GM18867 (cell line): ENCODE measurements around the gene ARSB.
"Not testable (repeated sequence)": the region's sequence is repeated elsewhere in the genome, so short reads cannot be mapped to it uniquely, and the experiment has no call there.

Experiments
- ATAC-seq: cut with Tn5 transposase; IDR thresholded peaks from one replicate; pipeline ENCODE4 v1.9.1; 2021; ENCODE audit warnings: mild to moderate bottlenecking, moderate library complexity; ENCODE audit not compliant: unreplicated experiment

ARSB gene

DNA sequence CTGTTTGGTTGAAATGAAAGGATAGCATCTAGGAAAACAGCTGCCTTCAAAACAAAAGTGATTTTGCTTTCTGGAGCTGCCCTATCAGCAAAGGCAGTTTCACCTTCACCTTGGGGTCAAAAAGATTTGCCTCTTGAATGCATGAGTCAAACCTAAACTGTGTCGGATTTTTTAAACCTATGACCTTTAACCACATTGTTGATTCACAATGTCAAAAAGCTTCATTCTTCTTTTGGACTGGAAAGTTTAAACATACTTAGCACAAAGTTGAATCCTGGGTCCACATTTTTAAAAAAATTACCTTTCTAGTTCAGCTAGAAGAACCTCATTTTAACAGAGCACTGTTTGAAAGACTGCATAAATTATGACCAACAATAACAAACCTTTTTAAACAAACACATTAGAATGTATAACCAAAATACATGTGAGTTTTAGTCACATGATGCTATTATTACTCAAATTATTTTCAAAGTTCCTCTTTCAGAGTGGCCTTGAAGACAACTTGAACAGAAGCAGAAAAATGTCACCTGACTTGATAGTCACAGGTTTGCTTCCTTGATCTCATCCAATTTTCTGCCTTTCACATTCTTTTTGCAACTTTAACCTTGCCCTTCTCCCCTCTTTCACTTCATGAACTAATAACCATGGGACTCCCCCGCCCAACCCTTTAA is 226.8 kb downstream of the ARSB start:
- peak; percentile 77 for ATAC-seq

GRCh38 chr5:78757269-78758053 is 227.6 kb downstream of the ARSB start:
- ATAC-seq, result peak; percentile 35

DNA sequence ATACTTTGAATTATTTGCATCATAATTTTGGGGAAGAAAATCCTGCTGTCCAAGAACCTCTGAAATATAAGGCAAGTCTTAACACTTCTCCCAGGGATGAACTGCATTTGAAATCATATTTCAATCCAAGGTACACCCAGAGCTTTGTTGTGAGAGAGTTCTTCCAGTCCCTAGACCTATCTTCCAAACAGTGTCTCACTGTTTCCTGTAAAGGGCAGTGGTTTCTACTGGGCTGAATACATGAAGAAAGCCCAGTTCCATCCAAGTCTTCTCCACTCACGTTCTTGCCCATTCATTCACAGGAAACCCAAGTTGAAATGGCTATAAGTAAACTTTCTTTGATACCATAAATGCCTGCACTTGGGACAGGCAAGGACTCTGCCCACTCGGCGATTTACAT is 228.3 kb downstream of the ARSB start:
- no peak for ATAC-seq

GRCh38 chr5:78755822-78756429 is 229.2 kb downstream of the ARSB start:
- ATAC-seq, result no peak

- no peak for ATAC-seq
Measured at GRCh38 chr5:78754655-78755054, 230.5 kb downstream of the ARSB start.

GRCh38 chr5:78753093-78753531 is 232.0 kb downstream of the ARSB start:
- ATAC-seq, result no peak

DNA sequence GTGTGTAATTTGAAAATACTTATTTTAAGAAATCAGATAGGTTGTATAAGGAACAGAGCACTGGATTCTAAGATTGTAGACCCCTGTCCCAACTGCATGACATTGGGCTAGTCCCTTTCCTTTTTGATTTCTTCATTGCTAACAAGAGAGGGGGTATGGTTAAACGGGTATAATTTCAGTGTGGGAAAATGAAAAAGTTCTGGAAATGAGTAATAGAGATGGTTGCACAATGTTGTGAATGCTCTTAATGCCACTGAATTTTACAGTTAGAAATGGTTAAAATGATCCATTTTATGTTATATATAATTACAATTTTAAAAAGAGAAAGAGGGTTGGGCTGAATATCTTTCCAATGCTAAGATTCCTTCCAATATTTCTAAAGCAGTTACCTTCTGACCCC is 233.2 kb downstream of the ARSB start:
- ATAC-seq, result no peak

DNA sequence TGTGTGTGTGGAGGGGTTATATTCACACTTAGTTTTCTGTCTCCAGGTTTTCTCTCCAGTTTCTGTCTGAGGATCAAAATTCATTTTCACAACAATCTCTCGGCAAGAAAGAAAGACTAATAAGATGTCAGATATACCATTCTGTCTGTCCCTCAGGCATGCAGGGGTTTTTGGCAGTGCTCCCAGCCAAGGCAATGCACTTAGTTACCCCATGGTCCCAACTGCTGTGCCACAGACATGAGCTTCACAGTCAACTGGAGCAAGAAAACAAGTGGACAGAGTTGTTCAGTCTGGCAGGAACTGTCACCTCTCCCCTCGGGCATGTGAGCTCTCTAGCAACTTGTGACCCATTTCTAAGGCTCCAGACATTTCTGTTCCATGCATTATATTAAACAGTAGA is 234.8 kb downstream of the ARSB start:
- no peak for ATAC-seq

- no peak for ATAC-seq
Measured at GRCh38 chr5:78747705-78748359, 237.3 kb downstream of the ARSB start.

DNA sequence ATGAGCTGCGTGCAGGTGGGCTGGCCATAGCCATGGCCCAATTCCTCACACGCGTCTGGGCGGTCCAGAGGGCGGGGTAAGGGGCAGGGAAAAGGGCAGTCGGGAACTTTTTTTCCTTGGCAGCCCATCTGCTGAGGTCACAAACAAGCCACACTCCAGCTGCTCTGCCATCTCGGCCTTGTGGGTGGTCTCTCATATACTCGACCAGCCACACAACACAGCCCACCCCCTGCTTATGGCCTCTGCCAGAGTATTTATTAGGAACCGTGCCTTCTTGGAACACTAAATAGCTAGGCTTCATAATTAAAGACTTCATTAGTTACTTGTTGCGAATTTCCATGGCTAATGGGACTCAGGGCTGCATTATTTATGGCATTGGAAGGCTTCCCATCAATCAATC is 238.1 kb downstream of the ARSB start:
- no peak for ATAC-seq

DNA sequence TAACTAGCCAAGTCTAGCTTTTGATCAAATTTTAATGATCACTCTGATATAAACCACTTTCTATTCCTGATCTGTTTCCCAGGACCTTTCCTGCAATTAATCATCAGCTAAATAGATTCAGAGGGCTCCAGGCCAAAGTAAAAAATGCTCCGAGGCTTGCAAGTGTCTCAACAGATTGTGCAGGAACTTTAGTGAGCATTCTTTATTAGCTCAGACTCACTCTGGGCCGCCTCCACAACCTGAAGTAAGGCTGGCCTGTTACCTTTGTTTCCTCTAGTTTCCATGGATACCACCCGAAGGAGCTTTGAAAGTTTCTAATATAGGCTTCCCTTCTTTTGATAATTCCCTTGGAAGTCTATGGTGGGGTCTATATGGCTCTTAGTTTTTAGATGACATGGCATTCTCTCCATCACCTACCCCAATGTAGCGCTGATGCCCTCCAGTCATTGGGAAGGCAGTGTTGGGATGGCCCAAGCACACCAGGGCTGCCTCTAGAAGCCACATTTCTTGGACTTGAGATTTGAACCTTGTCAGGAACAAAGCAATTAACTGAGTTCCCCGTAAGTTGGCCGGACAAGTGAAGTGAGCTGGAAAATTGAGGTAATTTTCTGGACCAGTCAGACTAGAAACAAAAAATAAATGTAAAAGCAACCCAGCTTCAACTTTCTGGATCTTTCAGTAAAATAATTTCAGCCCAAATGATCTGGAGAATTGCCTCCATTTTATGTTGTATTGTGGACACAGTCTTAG is 238.9 kb downstream of the ARSB start:
- ATAC-seq, result no peak

GRCh38 chr5:78744951-78745534 is 240.1 kb downstream of the ARSB start:
- ATAC-seq, result no peak

DNA sequence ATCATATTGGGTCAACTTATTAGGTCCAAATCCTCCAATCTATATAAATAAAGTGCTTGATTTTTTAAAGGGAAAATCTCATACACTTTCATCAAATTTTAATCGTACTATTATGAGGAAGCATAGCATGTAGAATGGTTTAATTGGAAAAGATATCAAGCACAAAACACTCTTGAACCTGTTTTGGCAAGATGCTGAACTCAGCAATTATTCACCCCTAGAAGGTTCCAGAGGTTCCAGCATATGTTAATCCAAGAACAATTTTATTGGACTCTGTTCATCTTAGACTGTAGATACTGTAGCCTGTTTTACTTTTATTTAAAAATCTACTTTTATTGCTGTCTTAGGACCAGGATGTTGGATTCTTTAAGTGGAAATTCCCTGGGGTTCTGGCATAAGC is 244.1 kb downstream of the ARSB start:
- no peak for ATAC-seq

GRCh38 chr5:78738693-78739300 is 246.3 kb downstream of the ARSB start:
- no peak for ATAC-seq

DNA sequence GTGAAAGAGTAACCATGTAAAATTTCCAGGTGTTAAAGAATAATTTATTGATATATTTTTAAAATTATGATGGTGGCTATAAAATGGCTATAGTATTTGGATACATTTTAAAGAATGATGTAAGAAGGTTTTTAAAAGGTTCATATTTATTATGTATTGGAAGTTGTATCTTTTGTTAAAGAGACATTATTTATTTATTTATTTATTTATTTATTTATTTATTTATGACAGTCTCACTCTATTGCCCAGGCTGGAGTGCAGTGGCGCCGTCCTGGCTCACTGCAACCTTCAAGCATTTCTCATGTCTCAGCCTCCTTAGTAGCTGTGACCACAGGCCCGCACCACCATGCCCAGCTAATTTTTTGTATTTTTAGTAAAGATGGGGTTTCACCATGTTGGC is 247.0 kb downstream of the ARSB start:
- ATAC-seq, result no peak

GRCh38 chr5:78735834-78736463 is 249.2 kb downstream of the ARSB start:
- no peak for ATAC-seq

DNA sequence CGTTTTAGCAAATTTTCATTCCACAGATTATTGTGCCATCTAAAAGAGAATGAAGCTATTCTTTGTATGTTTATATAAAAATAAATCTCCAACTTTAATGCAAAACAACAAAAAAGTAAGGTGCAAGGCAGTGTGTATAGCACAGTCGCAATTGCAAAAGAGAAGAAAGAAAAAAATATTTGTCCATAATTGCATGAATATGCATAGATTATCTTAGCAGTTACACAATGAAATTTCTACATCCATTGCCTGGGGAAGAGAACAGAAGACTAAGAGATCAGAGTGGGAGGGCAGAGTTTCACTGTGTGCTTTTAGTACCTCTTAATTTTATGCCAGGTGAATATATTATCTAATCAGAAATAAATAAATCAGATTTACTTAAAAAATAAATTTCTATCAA is 250.2 kb downstream of the ARSB start:
- ATAC-seq, result no peak

DNA sequence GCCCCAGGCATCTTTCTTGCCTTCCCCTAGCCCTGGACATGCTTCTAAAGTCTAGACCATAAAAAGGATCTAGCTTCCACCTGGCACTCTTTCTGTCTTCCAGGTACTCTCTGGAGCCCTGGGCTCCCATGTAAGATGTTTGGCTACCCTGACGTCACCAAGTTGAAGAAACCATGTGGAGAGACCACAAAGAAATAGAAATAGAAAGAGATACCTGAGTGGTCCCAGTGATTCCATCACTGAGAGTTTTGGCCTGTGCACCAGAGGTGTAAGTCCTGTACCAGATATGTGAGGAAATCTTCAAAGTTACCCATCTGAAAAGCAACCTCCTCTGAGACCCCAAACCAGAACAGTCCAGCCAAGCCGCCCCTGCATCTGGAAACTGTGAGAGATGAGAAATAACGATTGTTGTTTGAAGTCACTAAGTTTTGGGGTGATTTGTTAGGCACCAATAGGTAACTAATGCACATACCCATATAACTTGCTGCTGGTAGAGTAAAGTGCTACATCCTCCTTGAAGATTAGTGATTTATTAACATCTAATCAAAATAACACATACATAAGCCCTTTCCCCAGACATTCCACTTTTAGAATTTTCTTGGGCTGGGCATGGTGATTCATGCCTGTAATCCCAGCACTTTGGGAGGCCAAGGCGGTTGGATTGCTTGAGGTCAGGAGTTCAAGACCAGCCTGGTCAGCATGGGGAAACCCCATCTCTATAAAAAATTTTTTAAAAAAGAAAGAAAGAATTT is 250.8 kb downstream of the ARSB start:
- ATAC-seq, result no peak

GRCh38 chr5:78732721-78733120 is 252.4 kb downstream of the ARSB start:
- not testable (repeated sequence) for ATAC-seq
